Esophagus muscularis mucosa (tissue), 4 donors: Measurements from ENCODE around the gene LGR5. TPM values are rescaled to one million over a fixed set of nuclear protein-coding genes. Genes with fewer than 3 reads are reported as not detected.

Source experiments
- DNase-seq: peaks from one replicate; pipeline ENCODE4 v3.0.0-alpha.2; 2017; ENCODE audit errors: extremely low spot score
- H3K27ac ChIP-seq, 4 donors: fragments of 200-600 bp; sonication (generic); replicated peaks in 1 of 4; 1 replicate in 3 of 4; 2 replicates in 1 of 4; pipeline ENCODE4 v1.5.1; 2016 to 2019; ENCODE audit warnings: mild to moderate bottlenecking in 1 of 4
- H3K27me3 ChIP-seq, 4 donors: fragments of 200-600 bp; sonication (generic); one replicate each; pipeline versions ENCODE4 v1.5.1 to v1.6.0; 2016 to 2019
- H3K36me3 ChIP-seq, 4 donors: fragments of 200-600 bp; sonication (generic); one replicate each; pipeline ENCODE4 v1.5.1; 2016 to 2019
- H3K4me1 ChIP-seq, 4 donors: fragments of 200-600 bp; sonication (generic); one replicate each; pipeline ENCODE4 v1.5.1; 2016 to 2019
- H3K4me3 ChIP-seq, 4 donors: fragments of 200-600 bp; sonication (generic); 1 replicate in 2 of 4; 2 replicates in 2 of 4; pipeline ENCODE4 v1.5.1; 2016 to 2019; ENCODE audit warnings: mild to moderate bottlenecking in 4 of 4, moderate library complexity in 1 of 4
- H3K9me3 ChIP-seq, 4 donors: fragments of 200-600 bp; sonication (generic); 1 replicate in 3 of 4; 2 replicates in 1 of 4; pipeline ENCODE4 v1.5.1; 2016 to 2019
- EP300 ChIP-seq: sonication (generic); formaldehyde crosslinking; IDR thresholded peaks from one replicate; pipeline ENCODE4 v1.6.1; 2017; ENCODE audit warnings: antibody characterized with exemption
- POLR2A ChIP-seq: fragments of 450-650 bp; IDR thresholded peaks from one replicate; pipeline ENCODE4 v1.6.1; 2017; ENCODE audit warnings: antibody characterized with exemption, moderate library complexity, mild to moderate bottlenecking, low read depth
- POLR2AphosphoS5 ChIP-seq, 2 donors: sonication (generic); formaldehyde crosslinking; IDR thresholded peaks; one replicate each; pipeline ENCODE4 v1.6.1; 2017; ENCODE audit warnings: antibody characterized with exemption in 2 of 2
- WGBS: methylation state at CpG from one replicate; pipeline ENCODE4 v1.1.5; 2018; 5-methylcytosine and 5-hydroxymethylcytosine counted together
- intact Hi-C: fragments of 100-400 bp; cut with DNase I; formaldehyde crosslinking; loops from one replicate; pipeline ENCODE4 v1.15.1; 2023
- total RNA-seq, 4 donors: library from RNA; depleted of rRNA; stranded (reverse); fragments of >200 nt; gene quantifications; one replicate each; pipeline versions ENCODE4 v1.1.0 to v1.2.1, GENCODE V29; 2016
- TF ChIP-seq, protein P1 (sequence below), 3 experiments: fragments of 200-600 bp in 2 of 3; fragments of 450-650 bp in 1 of 3; sonication (generic) in 2 of 3; IDR thresholded peaks; one replicate each; pipeline ENCODE4 v1.5.1; 2017 to 2019; ENCODE audit warnings: antibody characterized with exemption in 3 of 3, mild to moderate bottlenecking in 2 of 3, moderate library complexity in 1 of 3

The LGR5 gene
- total RNA-seq, 4 donors from 2014 or later, result under 0.01 to 0.39 (median 0.34) TPM; not detected in 1

DNA sequence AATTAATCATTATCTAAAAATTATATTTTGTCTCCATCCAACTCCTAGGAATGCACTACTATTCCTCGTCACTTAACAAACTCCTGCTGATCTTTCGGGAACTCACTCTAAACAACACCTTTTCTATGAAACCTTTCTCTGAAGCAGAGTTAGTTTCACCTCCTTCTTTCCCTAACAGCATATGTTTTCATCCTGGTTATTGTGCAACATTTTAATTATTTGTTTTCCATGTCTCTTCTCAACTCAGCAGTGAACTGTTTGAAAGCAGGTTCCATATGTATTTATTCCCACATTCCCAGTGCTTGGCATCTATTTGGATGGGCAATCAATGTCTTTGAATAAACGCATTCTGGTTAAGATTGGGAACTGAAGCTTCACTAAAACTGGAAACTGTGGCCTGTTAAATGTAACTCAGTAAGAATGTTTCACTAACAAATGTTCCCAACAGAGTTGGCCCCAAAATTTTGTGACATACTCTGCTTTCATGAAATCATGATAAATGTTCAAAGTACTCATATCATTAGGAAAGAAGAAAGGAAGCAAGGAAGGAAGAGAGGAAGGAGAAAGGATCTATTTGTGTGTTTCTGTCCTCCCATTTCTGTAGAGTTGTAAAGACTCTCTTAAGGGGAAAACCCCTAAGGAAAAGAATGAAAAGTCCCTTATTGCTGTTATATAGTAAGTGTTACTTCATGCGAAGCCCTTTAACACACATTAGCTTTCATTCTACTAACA, 13.9 kb upstream of the LGR5 start:
- intact Hi-C loops, result no loop called here
- no peaks in the 10 kb centered on the region for H3K27me3 ChIP-seq
- DNase-seq, result no peak
- no peaks in the 10 kb centered on the region for H3K36me3 ChIP-seq
- H3K9me3 ChIP-seq, result no peaks in the 10 kb centered on the region
- TF ChIP-seq POLR2AphosphoS5 (IDR thresholded peaks at IDR 0.05) (no peak), POLR2A (no peak), EP300 (no peak)
- TF ChIP-seq, protein P1, sequence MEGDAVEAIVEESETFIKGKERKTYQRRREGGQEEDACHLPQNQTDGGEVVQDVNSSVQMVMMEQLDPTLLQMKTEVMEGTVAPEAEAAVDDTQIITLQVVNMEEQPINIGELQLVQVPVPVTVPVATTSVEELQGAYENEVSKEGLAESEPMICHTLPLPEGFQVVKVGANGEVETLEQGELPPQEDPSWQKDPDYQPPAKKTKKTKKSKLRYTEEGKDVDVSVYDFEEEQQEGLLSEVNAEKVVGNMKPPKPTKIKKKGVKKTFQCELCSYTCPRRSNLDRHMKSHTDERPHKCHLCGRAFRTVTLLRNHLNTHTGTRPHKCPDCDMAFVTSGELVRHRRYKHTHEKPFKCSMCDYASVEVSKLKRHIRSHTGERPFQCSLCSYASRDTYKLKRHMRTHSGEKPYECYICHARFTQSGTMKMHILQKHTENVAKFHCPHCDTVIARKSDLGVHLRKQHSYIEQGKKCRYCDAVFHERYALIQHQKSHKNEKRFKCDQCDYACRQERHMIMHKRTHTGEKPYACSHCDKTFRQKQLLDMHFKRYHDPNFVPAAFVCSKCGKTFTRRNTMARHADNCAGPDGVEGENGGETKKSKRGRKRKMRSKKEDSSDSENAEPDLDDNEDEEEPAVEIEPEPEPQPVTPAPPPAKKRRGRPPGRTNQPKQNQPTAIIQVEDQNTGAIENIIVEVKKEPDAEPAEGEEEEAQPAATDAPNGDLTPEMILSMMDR (IDR thresholded peaks at IDR 0.05), result no peak
- no peaks in the 10 kb centered on the region for H3K4me1 ChIP-seq
- H3K27ac ChIP-seq, result no peak overlapping the region
- 95% methylated on average over 4 of the region's 4 CpGs for WGBS
- no peak overlapping the region for H3K4me3 ChIP-seq

DNA sequence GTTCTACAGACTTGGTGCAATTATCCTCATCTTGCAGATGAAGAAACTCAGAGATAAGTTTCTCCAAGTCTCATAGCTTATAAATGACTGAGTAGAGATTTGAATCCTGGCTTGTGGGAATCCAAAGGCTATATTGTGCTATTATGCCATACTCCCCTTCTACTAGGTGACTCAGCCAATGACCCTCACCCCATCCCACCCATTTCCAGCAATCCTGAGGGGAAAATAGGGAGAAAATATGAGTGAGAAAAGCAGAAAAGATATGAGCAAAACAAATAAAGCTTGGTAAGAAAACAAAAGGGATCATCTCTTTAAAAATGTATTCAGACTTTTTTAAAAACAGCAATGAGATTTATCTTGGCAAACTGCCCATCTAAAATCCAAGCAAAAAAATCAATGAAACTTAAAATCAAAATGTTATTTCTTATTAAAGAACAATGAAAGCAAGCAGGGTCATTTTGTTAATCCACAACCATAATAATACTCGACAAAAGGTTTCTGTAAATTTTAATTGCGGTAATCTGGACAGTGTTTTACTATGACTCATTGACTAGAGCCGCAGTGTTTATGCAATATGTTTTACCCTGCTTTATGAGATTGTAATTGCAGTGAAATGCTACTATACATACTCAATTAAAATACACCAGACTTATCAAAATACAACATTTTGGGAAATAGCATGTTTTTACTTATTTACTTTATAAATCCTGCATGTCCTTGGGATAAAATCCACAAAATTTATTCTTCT, 13.1 kb upstream of the LGR5 start:
- no peaks in the 10 kb centered on the region for H3K36me3 ChIP-seq
- DNase-seq, result no peak
- 68% methylated on average over 3 of the region's 3 CpGs for WGBS
- intact Hi-C loops, result no loop called here
- H3K4me3 ChIP-seq, result no peak overlapping the region
- H3K27ac ChIP-seq, result no peak overlapping the region
- no peak for TF ChIP-seq EP300
- no peak for TF ChIP-seq POLR2AphosphoS5 (IDR thresholded peaks at IDR 0.05)
- TF ChIP-seq POLR2A, result no peak
- TF ChIP-seq, protein P1 (IDR thresholded peaks at IDR 0.05), result no peak
- H3K27me3 ChIP-seq, result no peaks in the 10 kb centered on the region
- no peaks in the 10 kb centered on the region for H3K4me1 ChIP-seq
- no peaks in the 10 kb centered on the region for H3K9me3 ChIP-seq

DNA sequence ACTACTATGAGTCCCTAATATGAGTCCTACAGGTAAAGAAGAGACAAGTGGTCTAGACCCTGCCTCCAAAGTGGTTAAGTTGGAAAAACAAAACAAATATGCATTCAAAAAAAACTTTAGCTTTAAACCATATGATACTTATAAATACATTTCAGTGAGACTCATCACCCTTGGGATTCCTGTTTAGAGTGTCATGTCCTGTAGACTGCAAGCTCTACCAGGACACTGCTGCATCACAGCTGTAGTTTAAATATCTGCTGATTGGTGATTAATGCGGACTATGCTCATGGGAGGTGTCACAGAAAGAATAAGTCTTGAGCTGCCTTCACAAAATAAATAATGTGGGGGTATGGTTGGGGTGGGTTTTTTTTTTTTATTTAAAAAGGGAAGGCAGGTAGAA, 8.8 kb upstream of the LGR5 start:
- no peak for DNase-seq
- Histone ChIP-seq H3K27me3 (peaks cover 0 to 5% (median 0%) of the 10 kb centered on the region in 4 donors), H3K4me1 (no peaks in the 10 kb centered on the region), H3K4me3 (no peak overlapping the region), H3K9me3 (no peaks in the 10 kb centered on the region), H3K27ac (no peak overlapping the region), H3K36me3 (no peaks in the 10 kb centered on the region)
- TF ChIP-seq EP300 (no peak), POLR2A (no peak), POLR2AphosphoS5 (IDR thresholded peaks at IDR 0.05) (no peak)
- TF ChIP-seq, protein P1 (IDR thresholded peaks at IDR 0.05), result no peak
- WGBS, result 94% methylated on average over 1 of the region's 1 CpG
- intact Hi-C loops, result no loop called here

DNA sequence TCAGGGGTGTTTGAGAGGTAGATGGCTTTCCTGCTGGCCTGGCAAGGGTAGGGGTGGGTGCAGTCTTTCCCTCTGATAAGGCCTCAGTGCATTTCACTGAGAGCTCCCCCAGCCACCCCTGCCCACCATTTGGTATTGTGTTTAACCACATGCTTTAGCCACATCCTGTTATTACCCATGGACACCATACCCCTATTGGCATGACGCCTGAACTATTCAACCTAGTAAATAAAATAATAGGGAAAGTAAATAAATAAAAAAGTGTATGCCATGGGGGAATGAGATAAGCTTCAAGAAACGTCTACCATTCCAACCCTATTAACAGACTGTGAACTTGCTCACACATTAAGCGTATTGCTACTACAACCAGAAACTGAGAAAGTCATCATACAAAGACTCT, 7.6 kb upstream of the LGR5 start:
- peaks cover 0 to 14% (median 0%) of the 10 kb centered on the region in 4 donors for H3K27me3 ChIP-seq
- no peak for DNase-seq
- TF ChIP-seq, protein P1 (IDR thresholded peaks at IDR 0.05), result no peak
- no peak for TF ChIP-seq POLR2A
- no peak for TF ChIP-seq POLR2AphosphoS5 (IDR thresholded peaks at IDR 0.05)
- no peak for TF ChIP-seq EP300
- intact Hi-C loops, result no loop called here
- no peak overlapping the region for H3K27ac ChIP-seq
- H3K9me3 ChIP-seq, result peaks cover 0 to 8% (median 4%) of the 10 kb centered on the region in 4 donors
- H3K4me1 ChIP-seq, result no peaks in the 10 kb centered on the region
- H3K4me3 ChIP-seq, result no peak overlapping the region
- WGBS, result 86% methylated on average over 3 of the region's 3 CpGs
- no peaks in the 10 kb centered on the region for H3K36me3 ChIP-seq
